HG03342 (cell line): Measurements from ENCODE around the gene KDM2B.
"Not testable (repeated sequence)": the region's sequence is repeated elsewhere in the genome, so short reads cannot be mapped to it uniquely, and the experiment has no call there.

Experiments used
- ATAC-seq: cut with Tn5 transposase; IDR thresholded peaks from one replicate; pipeline ENCODE4 v1.9.1; 2021; ENCODE audit warnings: mild to moderate bottlenecking, moderate library complexity; ENCODE audit not compliant: unreplicated experiment

The KDM2B gene

GRCh38 chr12:121507984-121508383 is 72.8 kb downstream of the KDM2B start:
- no peak for ATAC-seq

GRCh38 chr12:121507245-121507644 is 73.6 kb downstream of the KDM2B start:
- no peak for ATAC-seq

- no peak for ATAC-seq
These were observed 75.3 kb downstream of the KDM2B start for GRCh38 chr12:121505513-121505912.

DNA sequence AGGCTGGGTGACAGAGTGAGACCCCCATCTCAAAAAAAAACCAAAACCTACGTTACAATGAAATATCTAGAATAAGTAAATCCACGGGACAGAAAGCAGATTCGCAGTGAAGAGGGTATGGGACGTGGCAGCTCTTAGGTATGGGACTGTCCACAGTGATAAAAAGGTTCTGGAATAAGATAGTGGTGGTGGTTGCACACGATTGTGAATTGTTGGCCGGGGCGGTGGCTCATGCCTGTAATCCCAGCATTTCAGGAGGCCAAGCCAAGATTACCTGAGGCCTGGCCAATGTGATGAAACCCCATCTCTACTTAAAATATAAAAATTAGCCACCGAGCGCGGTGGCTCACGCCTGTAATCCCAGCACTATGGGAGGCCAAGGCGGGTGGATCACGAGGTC is 76.3 kb downstream of the KDM2B start:
- ATAC-seq: no peak

- ATAC-seq: no peak
These were observed 77.4 kb downstream of the KDM2B start for GRCh38 chr12:121503395-121503794.

DNA sequence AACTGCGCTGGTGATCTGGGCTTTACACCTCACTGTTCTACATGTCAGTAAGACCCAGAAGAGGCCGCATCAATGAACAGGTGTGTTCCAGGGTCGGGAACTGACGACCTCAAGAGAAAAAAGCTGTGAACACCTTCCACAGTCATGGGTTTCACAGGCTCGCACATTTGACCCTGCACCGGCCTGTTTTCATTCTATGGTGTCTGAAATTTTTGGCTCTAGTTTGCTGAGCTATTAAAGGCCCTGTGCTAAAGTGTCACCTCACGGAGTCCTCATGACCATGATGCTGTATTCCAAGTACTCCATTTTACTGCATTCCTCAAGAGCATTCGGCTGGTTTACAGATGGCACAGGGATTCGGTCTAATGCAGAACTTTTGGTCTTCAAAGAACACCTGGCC is 78.9 kb downstream of the KDM2B start:
- ATAC-seq: no peak

- no peak for ATAC-seq
These were observed 80.7 kb downstream of the KDM2B start for GRCh38 chr12:121499929-121500793.

DNA sequence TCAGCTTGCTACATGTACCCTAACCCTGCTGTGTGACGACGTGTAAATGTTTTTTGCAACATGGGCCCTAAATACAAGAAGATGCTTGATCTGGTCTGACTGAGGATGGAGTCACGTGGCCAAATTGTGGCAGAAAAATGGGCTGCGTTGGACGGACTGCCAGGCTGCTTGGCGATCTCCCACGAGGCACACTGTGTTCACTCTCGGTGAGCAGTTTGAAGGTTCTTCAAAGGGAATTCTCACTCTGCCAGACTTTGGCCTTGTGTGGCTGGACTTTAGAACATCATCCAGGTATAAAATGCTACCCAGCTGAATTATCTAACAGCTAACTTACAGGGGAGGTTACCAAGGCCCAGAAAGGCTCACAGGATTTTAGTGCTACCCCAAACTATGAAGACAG is 85.1 kb downstream of the KDM2B start:
- ATAC-seq: no peak

GRCh38 chr12:121494093-121494787 is 86.6 kb downstream of the KDM2B start:
- ATAC-seq: no peak

GRCh38 chr12:121490401-121491281 is 90.2 kb downstream of the KDM2B start:
- no peak for ATAC-seq

DNA sequence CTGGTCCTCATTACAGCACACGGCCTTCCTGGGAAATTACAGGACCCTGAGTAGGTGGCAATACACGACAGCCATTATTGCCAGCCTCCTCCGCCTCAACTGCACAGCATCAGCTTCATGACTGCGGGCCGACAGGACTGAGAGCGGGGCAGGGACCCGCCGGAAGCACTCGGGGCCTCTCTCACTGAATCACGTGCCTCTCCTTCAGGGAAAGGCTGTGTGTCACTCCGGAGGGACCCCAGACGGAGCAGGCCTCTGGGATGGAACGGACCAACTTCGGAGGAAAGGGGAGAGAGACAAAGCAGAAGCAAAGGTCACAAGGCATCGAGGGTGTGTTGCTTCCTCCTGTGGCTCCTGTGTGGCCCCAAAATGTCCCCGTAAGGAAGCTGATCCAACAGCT is 90.9 kb downstream of the KDM2B start:
- ATAC-seq: no peak

DNA sequence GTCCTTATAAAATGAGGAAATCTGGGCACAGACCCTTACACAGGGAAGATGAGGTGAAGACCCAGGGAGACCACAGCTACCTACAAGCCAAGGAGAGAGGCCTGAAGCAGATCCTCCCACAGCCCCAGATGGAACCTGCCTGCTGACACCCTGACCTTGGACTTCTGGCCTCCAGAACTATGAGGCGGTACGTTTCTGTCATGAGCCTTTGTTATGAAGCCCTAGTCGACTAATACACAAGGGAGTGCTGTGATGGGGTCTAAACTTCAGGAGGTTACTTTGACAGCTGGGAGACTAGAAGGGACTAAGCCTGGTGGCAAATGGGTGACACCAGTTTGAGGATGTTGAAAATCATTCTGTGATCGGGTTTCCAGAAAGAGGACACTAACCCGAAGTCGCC is 95.9 kb downstream of the KDM2B start:
- no peak for ATAC-seq

DNA sequence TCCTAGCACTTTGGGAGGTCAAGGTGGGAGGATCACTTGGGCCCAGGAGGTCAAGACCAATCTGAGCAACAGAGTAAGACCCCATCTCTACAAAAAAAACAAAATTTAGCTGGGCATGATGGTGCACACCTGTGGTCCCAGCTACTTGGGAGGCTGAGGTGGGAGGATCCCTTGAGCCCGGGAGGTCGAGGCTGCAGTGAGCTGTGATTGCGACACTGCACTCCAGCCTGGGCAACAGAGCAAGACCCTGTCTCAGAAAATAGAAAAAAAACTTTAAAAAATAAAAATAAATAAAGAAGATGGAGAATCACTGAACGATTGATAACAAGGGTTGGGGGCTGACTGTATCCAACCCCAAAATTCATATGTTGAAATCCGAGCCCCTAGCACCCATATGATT is 96.3 kb downstream of the KDM2B start:
- not testable (repeated sequence) for ATAC-seq

DNA sequence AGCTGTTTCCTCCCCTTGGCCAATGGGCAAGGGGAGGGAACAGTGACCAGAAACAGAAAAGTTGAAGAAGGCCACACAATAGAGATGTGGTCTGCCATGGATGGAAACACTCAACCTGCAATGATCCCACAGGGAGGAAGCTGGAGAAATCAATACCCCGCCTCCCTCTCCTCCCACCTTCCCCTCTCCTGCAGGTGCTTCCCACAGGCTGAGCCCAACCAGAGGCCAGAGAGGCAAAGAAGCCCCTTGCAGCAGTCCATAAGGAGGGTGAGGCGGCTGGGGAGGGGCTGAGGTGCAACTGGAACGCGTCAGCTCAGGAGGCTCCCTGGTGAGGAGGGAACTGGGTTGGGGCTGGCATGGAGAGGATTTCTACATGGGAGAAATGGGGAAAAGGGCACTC is 96.9 kb downstream of the KDM2B start:
- ATAC-seq: no peak

- no peak for ATAC-seq
These were observed 104.3 kb downstream of the KDM2B start for GRCh38 chr12:121476477-121476876.

- ATAC-seq: no peak
These were observed 105.5 kb downstream of the KDM2B start for GRCh38 chr12:121475279-121475678.

DNA sequence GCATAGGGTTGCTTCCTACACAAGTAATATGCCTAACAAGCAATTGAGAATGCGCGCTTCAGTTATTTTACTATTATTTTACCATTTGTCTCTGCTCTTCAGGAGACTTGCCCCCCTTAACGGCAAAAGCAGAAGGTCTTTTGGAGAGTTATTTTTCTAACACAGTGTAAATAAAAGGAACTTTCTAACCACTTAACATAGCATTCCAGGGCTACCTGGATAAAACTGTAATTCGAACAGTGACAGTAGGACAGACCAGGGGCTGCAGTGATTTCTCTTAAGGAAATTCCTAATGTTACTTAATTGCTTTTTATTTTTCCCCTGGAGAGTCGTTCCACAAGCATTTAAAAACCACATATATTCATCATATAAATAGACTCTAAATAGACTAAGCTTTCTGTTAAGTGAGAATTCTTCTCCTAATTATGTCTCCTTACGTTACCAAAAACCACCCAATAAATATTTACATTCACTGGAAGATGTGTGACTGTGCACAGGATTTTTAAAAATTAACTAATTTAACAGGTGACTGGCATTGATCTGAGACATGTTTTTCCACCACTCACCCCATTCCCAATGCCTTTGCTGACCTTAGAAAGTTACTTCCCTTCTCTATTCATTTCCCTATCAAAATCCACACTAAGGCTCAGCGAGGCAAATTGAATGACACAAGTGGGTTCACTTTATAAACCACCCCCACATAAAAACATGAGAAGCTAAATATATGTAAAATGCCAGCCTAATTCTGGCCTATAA is 108.5 kb downstream of the KDM2B start:
- ATAC-seq: no peak

DNA sequence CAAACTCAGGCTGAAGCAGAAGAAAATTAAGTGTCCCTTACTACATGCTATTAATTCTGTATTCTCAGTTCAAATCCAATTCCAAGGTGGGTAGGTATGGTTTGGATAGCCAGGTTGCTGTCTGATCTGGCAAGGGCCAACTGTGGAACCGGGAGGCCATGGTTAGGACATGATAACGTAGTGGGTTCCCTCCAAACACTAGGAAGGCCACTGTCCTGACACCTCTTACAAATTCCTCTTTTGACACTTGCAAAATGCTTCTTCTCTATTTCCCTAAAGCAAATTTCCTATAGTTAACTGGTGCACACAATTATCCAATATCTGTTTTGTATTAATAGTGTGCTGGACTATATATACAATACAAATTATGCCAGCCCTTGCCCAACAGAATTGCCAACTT is 110.1 kb downstream of the KDM2B start:
- ATAC-seq: no peak

- no peak for ATAC-seq
These were observed 112.4 kb downstream of the KDM2B start for GRCh38 chr12:121468499-121468801.

- ATAC-seq: no peak
These were observed 113.0 kb downstream of the KDM2B start for GRCh38 chr12:121467638-121468498.
